Fibroblast of mammary gland (primary cell): Measurements from ENCODE around the gene GALNT7.
"Not testable (repeated sequence)": the region's sequence is repeated elsewhere in the genome, so short reads cannot be mapped to it uniquely, and the experiment has no call there.

Source experiments
- DNase-seq: peaks from one replicate; pipeline ENCODE4 v3.0.0-alpha.2; 2010; ENCODE audit warnings: low read depth
- H3K4me3 ChIP-seq: 2 replicates; pipeline ENCODE4 v1.5.1; 2011; ENCODE audit warnings: low read depth, mild to moderate bottlenecking, low read length, moderate library complexity; ENCODE audit not compliant: control insufficient read depth
- CTCF ChIP-seq: conservative IDR thresholded peaks from 2 replicates; pipeline ENCODE4 v1.5.1; 2011; ENCODE audit warnings: low read depth, low read length, inconsistent platforms; ENCODE audit not compliant: control insufficient read depth, insufficient read depth

GALNT7 gene

DNA sequence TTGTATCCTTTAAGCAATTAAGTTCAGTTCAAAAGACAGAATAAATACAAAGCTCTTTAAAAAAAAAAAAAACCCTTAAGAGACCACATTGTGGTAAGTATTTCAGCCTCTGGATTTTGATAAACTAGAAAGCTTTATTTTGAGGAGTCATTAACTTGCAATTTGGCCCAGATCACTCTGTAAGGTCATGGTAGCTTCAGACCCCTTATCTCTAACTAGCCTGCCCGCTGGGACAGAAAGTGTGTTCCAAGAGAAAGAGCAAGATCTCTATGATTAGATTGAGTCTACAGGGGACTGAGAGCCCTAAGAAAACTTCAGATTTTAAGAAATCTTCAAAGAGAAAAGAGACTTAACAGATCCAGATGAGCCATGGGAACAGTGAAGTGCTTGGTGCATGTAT is 45.6 kb downstream of the GALNT7 start:
- no peak for DNase-seq
- no peak for TF ChIP-seq CTCF
- no peak overlapping the region for H3K4me3 ChIP-seq

DNA sequence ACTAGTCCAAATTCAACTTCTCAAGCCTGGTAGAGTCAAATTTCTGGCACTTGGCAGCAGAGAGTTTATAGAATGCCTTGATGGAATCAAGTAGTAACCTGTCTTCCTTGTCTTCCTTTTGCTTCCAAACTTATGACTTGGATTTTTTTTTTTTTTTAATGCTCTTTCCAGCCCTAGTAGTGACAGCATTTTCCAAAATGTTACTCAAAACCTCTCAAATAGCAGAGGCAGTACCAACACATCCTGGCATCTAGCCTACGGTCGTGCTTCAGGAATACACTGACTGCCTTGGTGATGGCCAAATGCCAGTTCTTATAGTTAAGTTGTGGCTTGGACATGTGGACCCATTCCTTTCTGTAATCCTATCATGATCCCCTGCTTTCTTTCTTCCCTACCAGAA is 46.0 kb downstream of the GALNT7 start:
- DNase-seq: peak; percentile 53
- no peak for TF ChIP-seq CTCF

GRCh38 chr4:173217075-173217474 is 48.5 kb downstream of the GALNT7 start:
- H3K4me3 ChIP-seq: no peak overlapping the region
- no peak for DNase-seq
- TF ChIP-seq CTCF: no peak

More for the DNA sequence above, 46.0 kb downstream of the GALNT7 start:
- H3K4me3 ChIP-seq: no peak overlapping the region

DNA sequence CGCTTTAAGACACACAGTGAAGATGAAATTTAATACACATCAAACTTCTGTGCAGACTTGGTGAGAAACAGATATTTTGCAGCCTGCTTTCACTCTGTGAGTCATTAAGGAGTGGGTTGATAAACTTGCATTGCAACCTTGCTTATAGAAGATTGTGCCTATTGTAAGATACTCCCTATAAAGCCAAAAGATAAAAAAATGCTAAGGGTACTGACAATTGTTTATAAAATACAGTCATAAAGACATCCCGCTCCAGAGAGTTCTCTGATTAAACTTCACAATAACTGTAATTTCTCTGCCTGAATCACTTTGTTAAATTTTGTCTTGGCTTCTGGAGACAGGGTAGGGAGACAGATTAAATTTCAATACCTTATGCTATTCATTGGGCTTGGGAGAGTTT is 49.1 kb downstream of the GALNT7 start:
- H3K4me3 ChIP-seq: no peak overlapping the region
- TF ChIP-seq CTCF: no peak
- peak; percentile 33 for DNase-seq

- H3K4me3 ChIP-seq: no peak overlapping the region
- DNase-seq: peak; percentile 55
- TF ChIP-seq CTCF: no peak
Observed at GRCh38 chr4:173218411-173219125, 50.0 kb downstream of the GALNT7 start.

GRCh38 chr4:173219126-173219437 is 50.5 kb downstream of the GALNT7 start:
- not testable (repeated sequence) for H3K4me3 ChIP-seq, DNase-seq

GRCh38 chr4:173223743-173224142 is 55.1 kb downstream of the GALNT7 start:
- DNase-seq: no peak
- TF ChIP-seq CTCF: no peak
- H3K4me3 ChIP-seq: no peak overlapping the region
